ENCODE results near the gene EFCAB14. TPM values are rescaled to one million over a fixed set of nuclear protein-coding genes. Genes with fewer than 3 reads are reported as not detected.
"Not testable (repeated sequence)": the region's sequence is repeated elsewhere in the genome, so short reads cannot be mapped to it uniquely, and the experiment has no call there.

Gene EFCAB14
- total RNA-seq, 1 donor from 2014 or later, result 43.6 TPM

DNA sequence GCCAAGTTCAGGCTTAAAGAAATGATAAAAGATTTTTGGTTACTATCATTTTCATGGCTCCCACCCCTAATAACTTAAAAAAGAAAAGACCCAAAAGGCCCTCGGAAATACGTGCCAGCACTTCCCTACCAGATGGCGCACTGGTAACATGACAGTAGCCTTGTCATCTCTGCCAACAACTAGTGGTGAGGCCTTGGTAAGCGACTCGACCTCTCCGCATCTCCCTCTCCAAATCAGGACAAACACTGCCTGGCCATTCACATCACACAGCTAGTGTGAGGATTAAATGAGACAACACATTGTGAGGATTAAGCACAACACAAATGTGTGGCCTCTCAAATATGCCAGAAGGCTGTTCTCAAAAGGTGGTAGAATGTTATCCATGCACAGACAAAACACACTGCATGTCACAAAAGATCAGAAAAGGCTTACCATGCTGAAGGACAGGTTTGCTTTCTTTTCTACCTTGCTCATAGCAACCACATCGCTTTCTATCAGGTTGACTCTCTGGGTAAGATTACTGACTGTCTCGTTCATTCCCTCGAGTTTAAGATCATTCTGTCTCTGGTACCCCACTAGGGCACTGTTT is 30.9 kb downstream of the EFCAB14 start:
- DNase-seq (ENCODE audit: low read depth, low spot score), result no peak

- DNase-seq (ENCODE audit: low read depth, low spot score), result peak; percentile 37
Measured at GRCh38 chr1:46687093-46687659, 31.7 kb downstream of the EFCAB14 start.

- DNase-seq (ENCODE audit: low read depth, low spot score), result no peak
Measured at GRCh38 chr1:46686255-46686654, 32.7 kb downstream of the EFCAB14 start.

- DNase-seq (ENCODE audit: low read depth, low spot score), result no peak
Measured at GRCh38 chr1:46684670-46685069, 34.2 kb downstream of the EFCAB14 start.

GRCh38 chr1:46682064-46682463 is 36.9 kb downstream of the EFCAB14 start:
- DNase-seq (ENCODE audit: low read depth, low spot score), result no peak

GRCh38 chr1:46681333-46682034 is 37.4 kb downstream of the EFCAB14 start:
- DNase-seq (ENCODE audit: low read depth, low spot score), result no peak

- no peak for DNase-seq (ENCODE audit: low read depth, low spot score)
Measured at GRCh38 chr1:46679789-46680573, 38.9 kb downstream of the EFCAB14 start.

DNA sequence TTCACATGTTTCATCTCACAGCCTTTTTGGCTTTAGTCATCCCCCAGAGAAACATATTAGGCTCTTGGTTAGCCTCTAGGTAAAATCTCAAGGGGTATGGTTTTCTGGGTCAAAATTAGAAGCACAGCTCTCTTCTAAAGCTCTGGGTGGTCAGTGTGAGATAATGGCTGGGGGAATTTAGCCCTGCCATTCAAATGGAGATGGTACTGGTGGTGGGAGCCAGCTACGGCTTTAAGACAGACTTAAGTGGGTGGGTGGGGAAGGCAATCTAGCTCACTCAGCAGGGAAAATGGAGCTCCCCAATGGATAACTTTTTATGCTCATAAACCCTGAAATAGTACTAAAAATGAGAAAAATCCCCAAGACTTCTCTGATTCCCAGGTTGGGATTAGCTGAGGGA is 41.6 kb downstream of the EFCAB14 start:
- DNase-seq (ENCODE audit: low read depth, low spot score), result no peak

DNA sequence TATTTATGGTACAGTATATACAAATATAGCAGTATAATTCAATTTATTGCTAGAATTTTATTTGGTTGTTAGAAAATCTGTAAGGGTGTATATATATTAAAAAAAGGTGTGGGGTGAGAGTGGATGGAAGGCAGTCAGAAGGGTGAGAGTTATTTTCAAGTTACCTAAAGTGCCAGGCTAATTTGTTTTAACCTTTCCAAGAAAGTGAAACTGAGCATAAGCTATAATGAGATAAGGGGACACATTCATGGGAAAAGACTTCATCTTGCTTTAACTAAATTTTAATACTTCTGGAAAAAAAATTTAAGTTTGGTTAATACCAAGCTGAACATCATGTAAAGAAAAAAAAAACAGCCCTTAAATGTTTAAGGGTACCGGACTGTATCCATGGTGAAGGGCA is 42.4 kb downstream of the EFCAB14 start:
- DNase-seq (ENCODE audit: low read depth, low spot score), result no peak

DNA sequence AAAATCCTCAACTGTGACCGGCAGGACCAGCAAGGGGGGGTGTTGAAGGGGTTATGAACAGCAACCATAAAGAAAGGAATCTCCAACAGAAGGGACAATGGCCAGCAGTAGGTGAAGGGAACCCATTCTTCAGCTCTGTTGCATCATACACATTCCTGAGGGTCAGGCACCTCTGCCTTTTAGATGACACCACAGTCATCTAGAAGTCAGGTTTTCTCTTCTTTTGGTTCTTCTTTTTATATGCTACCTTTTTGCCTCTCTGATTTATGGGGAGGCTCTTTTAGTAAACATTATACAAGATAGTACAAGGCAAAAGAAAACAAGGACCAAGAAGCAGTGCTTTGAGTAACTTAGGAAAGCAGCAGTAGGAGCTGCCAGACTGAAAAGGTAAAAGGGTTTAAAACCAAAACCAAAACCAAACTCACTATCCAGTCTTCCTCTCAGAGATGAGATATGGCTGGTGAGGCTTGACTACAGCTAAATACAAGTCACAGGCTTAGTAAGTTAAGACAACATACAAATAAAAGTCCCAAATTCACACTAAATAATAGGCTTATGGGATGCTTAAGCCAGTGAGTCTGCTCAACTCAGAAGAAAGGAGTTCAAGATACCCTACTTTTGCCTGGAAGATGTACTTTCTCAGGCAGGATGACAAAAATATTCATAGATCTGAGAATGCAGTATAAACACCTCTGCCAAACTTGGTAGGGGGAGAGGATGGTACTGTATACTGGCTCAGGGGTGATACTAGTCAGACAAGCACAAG is 43.2 kb downstream of the EFCAB14 start:
- DNase-seq (ENCODE audit: low read depth, low spot score), result no peak

DNA sequence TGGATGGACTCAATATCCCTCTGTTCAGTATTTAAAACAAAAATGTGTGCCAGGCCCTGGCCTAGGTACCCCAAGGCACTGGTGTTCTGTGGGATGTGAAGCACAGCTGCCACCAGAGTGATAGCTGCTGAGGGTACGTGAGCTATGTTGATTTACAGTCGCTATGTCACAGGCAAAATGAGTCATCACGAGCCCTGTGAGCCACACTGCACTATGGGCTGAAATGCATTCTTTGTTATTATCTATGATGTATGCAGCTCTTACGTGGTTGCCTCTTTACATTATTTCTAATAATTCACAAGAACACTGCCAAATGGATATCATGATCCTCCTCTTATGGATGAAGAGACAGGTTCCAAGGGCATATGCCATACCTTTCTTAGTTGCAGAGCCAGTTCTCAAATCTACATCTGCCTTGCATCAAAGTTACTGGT is 45.1 kb downstream of the EFCAB14 start:
- DNase-seq (ENCODE audit: low read depth, low spot score), result no peak

DNA sequence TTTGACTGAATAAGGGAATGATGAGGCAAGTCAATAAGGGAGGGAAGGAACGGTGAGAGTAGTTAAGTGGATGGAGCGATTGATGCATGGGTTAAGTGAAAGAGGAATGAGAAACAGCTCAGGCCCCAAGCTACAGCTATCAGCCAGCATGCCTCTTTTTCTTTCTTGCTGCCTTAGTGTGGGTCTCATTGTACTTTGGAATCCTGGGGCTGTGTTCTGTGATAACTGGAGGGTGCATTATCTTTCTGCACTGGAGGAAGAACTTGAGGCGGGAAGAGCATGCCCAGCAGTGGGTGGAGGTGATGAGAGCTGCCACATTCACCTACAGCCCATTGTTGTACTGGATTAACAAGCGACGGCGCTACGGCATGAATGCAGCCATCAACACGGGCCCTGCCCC is 46.2 kb downstream of the EFCAB14 start:
- no peak for DNase-seq (ENCODE audit: low read depth, low spot score)

DNA sequence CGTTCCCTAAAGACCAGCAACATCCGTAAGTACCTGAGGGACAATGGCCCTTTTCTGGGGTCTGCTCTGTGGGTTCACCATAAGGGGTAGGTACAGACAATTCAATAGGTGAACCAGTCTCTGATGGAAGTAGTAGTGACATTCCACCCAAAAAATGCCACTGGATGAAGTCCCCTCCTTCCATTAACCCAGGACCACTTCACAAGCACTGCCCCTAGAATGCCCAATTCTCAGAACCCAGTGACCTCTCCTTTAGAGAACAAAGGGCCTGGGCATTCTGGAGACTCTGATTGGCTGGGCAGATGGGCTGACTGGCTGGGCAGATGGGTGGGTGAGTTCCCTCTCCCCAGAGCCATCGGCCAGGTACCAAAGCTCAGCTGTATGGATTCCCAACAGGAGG is 47.4 kb downstream of the EFCAB14 start, which contains the start of gene TEX38:
TSS of gene TEX38 (plus strand) at position 301 of the 400 bp plus-strand sequence. CDS start at position 382, 81 bp downstream.
- no peak for DNase-seq (ENCODE audit: low read depth, low spot score)

- no peak for DNase-seq (ENCODE audit: low read depth, low spot score)
Measured at GRCh38 chr1:46670134-46670533, 48.8 kb downstream of the EFCAB14 start.

DNA sequence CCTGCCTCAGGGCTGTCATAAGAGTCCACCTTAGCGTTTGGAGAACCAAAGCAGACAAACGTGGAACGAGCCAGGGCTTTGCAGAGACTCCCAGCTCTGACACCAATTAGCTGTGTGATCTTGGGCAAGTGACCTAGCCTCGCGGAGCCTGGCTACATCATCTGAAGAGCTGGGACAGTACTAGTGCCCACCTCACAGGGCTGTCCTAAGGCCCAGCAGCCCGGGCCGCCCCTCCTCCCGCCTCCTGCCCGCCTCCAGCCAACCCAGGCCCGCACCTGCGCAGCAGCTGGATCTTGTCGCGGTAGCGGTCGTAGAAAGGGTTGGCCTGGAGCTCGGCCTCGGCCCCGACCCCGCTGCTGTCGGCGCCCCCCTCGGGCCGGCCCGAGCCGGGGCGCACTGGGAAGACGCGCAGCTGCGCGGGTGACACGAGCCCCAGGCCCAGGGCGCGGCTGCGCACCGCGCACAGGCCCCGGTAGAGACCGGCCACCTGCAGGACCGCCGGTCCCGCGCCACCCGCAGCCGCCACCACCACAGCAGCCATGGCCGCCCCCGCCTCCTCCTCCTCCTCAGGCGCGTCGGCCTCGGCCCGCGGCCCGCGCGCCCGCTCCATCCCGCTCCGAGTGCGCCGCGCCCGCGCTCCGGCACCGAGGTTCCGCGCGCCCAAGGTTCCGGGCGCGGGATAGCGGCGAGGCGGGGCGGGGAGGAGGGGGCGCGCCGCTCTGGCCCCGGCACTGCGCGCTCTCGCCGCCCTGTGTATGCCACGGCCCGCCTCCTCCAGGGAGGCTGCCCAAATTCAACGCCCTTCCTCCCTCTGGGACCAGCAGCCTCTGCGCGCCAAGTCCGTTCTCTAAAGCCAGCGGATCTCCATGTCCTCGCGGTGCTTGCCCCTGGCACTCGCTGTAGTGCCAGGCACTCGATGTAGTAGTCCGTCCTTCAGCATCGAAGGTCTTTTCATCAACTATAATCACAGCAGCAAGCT is 50.8 kb downstream of the EFCAB14 start, which contains the start of gene ATPAF1:
TSS of gene ATPAF1 (minus strand) at position 583 of the 979 bp plus-strand sequence. CDS start at position 541, 42 bp downstream.
- no peak for DNase-seq (ENCODE audit: low read depth, low spot score)

DNA sequence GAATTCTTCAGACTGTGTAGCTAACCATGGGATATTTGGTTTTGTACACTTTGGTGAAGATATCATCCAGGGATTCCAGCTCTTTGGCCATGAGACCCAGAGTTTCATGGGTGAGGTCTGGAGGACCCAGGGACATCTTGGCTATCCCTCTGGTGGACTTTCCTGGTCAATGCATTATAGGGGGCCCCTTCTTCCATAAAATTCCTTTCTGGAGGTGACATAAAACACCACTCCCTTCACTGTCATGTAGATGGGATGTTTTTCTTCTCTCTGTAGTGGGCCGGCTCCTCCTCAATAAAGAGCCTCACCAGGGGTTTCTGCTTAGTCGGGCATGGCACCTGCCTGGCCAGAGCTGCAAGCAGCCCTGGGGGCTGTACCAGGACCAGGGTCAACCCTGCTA is 52.9 kb downstream of the EFCAB14 start:
- no peak for DNase-seq (ENCODE audit: low read depth, low spot score)

GRCh38 chr1:46662919-46663318 is 56.0 kb downstream of the EFCAB14 start:
- not testable (repeated sequence) for DNase-seq (ENCODE audit: low read depth, low spot score)

GRCh38 chr1:46660116-46660515 is 58.8 kb downstream of the EFCAB14 start:
- not testable (repeated sequence) for DNase-seq (ENCODE audit: low read depth, low spot score)

- DNase-seq (ENCODE audit: low read depth, low spot score), result no peak
Measured at GRCh38 chr1:46659307-46659870, 59.5 kb downstream of the EFCAB14 start.
